Cortex of kidney (tissue), 1 donor: ENCODE data around the gene STARD13.

Source experiments
- DNase-seq: peaks from one replicate; lab custom pipeline; 2025; lab: John Stamatoyannopoulos, UW

The STARD13 gene

GRCh38 chr13:33285420-33286124 is at the start of gene STARD13:
Gene STARD13, minus strand, starts transcription at chr13:33285755. Its CDS starts 117 bp downstream, at chr13:33285638.
- no peak for DNase-seq

- DNase-seq: no peak
Observed at GRCh38 chr13:33334831-33335230, 49.3 kb upstream of the STARD13 start.

GRCh38 chr13:33331962-33332361 is 46.4 kb upstream of the STARD13 start:
- DNase-seq: no peak

- DNase-seq: no peak
Observed at GRCh38 chr13:33330483-33330882, 44.9 kb upstream of the STARD13 start.

- DNase-seq: no peak
Observed at GRCh38 chr13:33328701-33329100, 43.1 kb upstream of the STARD13 start.

GRCh38 chr13:33326723-33327122 is 41.2 kb upstream of the STARD13 start:
- no peak for DNase-seq

GRCh38 chr13:33326246-33326645 is 40.7 kb upstream of the STARD13 start:
- DNase-seq: no peak

GRCh38 chr13:33323801-33324510 is 38.4 kb upstream of the STARD13 start:
- no peak for DNase-seq

GRCh38 chr13:33322965-33323668 is 37.6 kb upstream of the STARD13 start:
- no peak for DNase-seq

GRCh38 chr13:33322543-33322809 is 36.9 kb upstream of the STARD13 start:
- no peak for DNase-seq

GRCh38 chr13:33321686-33322542 is 36.4 kb upstream of the STARD13 start:
- DNase-seq: no peak

- DNase-seq: no peak
Observed at GRCh38 chr13:33319859-33320258, 34.3 kb upstream of the STARD13 start.

GRCh38 chr13:33318744-33319143 is 33.2 kb upstream of the STARD13 start:
- no peak for DNase-seq

- DNase-seq: no peak
Observed at GRCh38 chr13:33318037-33318436, 32.5 kb upstream of the STARD13 start.

GRCh38 chr13:33316890-33317289 is 31.3 kb upstream of the STARD13 start:
- no peak for DNase-seq

- no peak for DNase-seq
Observed at GRCh38 chr13:33313504-33313903, 27.9 kb upstream of the STARD13 start.

GRCh38 chr13:33312861-33313212 is 27.3 kb upstream of the STARD13 start:
- DNase-seq: no peak

- no peak for DNase-seq
Observed at GRCh38 chr13:33312150-33312860, 26.8 kb upstream of the STARD13 start.

GRCh38 chr13:33311040-33311439 is 25.5 kb upstream of the STARD13 start:
- DNase-seq: no peak

- DNase-seq: no peak
Observed at GRCh38 chr13:33310245-33311038, 24.9 kb upstream of the STARD13 start.

GRCh38 chr13:33308863-33309262 is 23.3 kb upstream of the STARD13 start:
- no peak for DNase-seq
